DMS53 treated with DMSO at 0.1 percent for 48 hours (cell line): ENCODE results near the gene UNC80.

Experiments
- DNase-seq: peaks from one replicate; lab custom pipeline; 2025; ENCODE audit not compliant: unreplicated experiment; lab: John Stamatoyannopoulos, UW

UNC80 gene

GRCh38 chr2:209960676-209961630, 189.3 kb downstream of the UNC80 start:
- peak; percentile 79 for DNase-seq

GRCh38 chr2:209965723-209966122, 194.1 kb downstream of the UNC80 start:
- no peak for DNase-seq

- DNase-seq = no peak
These were observed 198.1 kb downstream of the UNC80 start for GRCh38 chr2:209969692-209970091.

- DNase-seq = no peak
These were observed 198.6 kb downstream of the UNC80 start for GRCh38 chr2:209970271-209970670.

GRCh38 chr2:209970711-209971110, 199.1 kb downstream of the UNC80 start:
- DNase-seq = no peak

GRCh38 chr2:209973328-209973727, 201.7 kb downstream of the UNC80 start:
- DNase-seq = no peak

GRCh38 chr2:209974576-209974975, 202.9 kb downstream of the UNC80 start:
- no peak for DNase-seq

- DNase-seq = no peak
These were observed 205.2 kb downstream of the UNC80 start for GRCh38 chr2:209976698-209977385.

GRCh38 chr2:209977386-209978239, 206.0 kb downstream of the UNC80 start:
- peak; percentile 49 for DNase-seq

- DNase-seq = no peak
These were observed 212.7 kb downstream of the UNC80 start for GRCh38 chr2:209984291-209984690.

- no peak for DNase-seq
These were observed 214.2 kb downstream of the UNC80 start for GRCh38 chr2:209985874-209986273.

- DNase-seq = no peak
These were observed 214.8 kb downstream of the UNC80 start for GRCh38 chr2:209986415-209986814.

- DNase-seq = no peak
These were observed 216.4 kb downstream of the UNC80 start for GRCh38 chr2:209988010-209988409.

- DNase-seq = no peak
These were observed 219.2 kb downstream of the UNC80 start for GRCh38 chr2:209990838-209991237.

GRCh38 chr2:209993968-209994367, 222.3 kb downstream of the UNC80 start:
- no peak for DNase-seq

- DNase-seq = no peak
These were observed 227.0 kb downstream of the UNC80 start for GRCh38 chr2:209998596-209998995.

- DNase-seq = no peak
These were observed 229.1 kb downstream of the UNC80 start for GRCh38 chr2:210000464-210001324.

- peak; percentile 87 for DNase-seq
These were observed 230.8 kb downstream of the UNC80 start, which contains the start of gene RPE for GRCh38 chr2:210002158-210003157. Gene RPE, plus strand, starts transcription at chr2:210002638. Its CDS starts 24 bp downstream, at chr2:210002662.

GRCh38 chr2:210003359-210003758, 231.7 kb downstream of the UNC80 start:
- DNase-seq = no peak
